ENCODE data around the gene LARGE1. TPM values are rescaled to one million over a fixed set of nuclear protein-coding genes. Genes with fewer than 3 reads are reported as not detected.

Gene LARGE1
- polyA plus RNA-seq, 4 donors, result 24.6 to 29.6 (median 26.8) TPM

DNA sequence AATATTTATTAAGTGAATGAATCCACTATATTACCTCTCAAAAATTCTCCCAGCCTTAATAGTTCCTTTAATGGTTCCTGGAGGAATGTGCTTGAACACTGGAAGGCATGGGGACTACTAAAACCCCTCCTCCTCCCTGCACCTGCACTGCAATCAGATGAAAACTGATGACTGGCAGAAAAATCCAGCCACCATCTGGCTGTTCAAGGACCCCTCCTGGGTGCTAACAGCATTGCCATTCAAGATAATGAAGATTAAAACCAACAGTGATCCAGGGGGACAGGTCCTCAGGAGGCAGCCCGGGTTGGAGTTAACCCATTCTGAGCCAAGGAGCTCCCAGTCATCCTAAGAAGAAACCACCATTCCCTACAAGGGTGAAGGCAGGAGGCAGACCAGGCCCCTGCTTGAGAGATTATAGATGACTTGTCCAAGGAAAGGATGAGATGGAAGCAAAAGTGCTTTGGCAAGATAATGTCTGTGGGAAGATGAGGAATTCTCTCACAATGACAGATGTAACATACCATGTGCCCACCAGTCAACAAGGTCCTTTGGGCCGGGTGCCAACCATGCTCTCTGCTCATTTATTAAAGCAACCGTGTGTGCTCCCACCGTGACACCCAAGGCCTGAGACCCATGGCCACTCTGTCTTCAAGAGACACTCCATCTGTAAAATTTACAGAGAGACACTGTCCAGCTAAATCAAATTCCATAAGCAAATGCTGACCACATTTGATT is 90.6 kb downstream of the LARGE1 start:
- no peak for DNase-seq (ENCODE audit: low read depth in 4 of 4, low spot score in 2 of 4)

DNA sequence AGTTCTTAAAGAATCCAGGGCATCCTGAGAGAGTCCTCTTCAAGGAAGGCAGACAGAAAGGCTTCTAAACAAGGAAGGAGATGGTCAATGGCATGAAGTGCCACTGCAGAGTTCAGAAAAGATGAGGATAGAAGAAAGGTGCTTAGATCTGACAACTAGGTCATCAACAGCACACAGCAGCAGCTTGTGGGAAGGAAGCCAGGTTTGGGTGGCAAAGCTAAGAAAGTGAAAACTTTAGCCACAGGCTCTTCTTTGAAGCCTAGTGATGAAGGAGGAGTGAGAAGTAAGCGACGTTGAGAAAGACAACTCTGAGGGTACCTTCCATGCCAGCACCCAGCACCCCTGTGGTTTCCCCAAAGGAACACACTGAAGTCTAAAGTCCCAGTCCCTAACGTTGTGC is 92.0 kb downstream of the LARGE1 start:
- DNase-seq (ENCODE audit: low read depth in 4 of 4, low spot score in 2 of 4), result no peak

GRCh38 chr22:33825761-33826160 is 94.5 kb downstream of the LARGE1 start:
- DNase-seq (ENCODE audit: low read depth in 4 of 4, low spot score in 2 of 4), result no peak

GRCh38 chr22:33823552-33823951 is 96.7 kb downstream of the LARGE1 start:
- no peak for DNase-seq (ENCODE audit: low read depth in 4 of 4, low spot score in 2 of 4)

- no peak for DNase-seq (ENCODE audit: low read depth in 4 of 4, low spot score in 2 of 4)
Observed at GRCh38 chr22:33821290-33821689, 99.0 kb downstream of the LARGE1 start.

DNA sequence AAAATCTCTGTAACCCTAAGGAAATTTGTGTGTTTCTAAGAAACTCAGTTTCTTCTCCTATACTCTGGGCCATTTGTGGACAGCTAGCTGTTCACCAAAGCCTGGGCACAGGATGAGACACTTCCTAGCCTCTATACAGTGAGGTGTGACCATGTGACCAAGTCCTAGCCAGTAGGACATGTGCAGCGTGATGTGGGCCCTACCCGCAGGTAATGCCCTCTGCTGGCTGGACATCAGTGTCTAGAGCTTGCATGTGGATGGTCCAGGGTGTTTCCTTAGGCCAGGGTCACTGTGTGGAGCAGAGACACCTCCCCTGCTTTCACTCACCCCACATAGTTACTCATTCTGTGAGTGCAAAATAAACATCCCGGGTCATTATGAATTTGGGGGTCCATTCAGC is 100.5 kb downstream of the LARGE1 start:
- no peak for DNase-seq (ENCODE audit: low read depth in 4 of 4, low spot score in 2 of 4)

DNA sequence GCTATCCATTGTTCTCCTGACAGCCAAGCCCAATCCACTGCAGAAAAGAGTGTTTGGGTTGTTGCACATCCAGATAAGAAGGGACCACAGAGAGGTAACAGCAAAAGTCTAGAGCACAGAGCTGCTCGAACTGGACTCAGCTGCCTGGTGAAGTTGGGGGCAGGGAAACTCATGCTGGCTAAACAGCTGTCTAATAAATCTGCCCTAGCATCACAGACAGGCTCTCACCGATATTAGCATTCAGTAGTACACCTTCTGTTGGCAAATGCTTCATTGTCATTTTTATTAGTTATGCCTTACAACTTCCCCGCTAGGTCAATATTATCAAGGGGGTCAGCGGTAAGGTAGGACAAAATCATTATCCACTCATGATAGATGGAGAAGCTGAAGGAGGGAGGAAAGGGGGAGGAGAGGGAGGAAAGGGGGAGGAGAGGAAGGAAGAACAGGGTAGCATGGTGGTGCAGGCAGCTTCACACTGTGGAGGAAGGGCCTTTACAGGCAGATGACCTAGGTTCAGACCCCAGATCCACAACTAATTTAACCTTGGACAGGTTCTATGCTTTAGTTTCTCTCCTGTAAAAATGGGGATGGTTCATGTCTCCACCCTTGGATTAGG is 102.7 kb downstream of the LARGE1 start:
- no peak for DNase-seq (ENCODE audit: low read depth in 4 of 4, low spot score in 2 of 4)

DNA sequence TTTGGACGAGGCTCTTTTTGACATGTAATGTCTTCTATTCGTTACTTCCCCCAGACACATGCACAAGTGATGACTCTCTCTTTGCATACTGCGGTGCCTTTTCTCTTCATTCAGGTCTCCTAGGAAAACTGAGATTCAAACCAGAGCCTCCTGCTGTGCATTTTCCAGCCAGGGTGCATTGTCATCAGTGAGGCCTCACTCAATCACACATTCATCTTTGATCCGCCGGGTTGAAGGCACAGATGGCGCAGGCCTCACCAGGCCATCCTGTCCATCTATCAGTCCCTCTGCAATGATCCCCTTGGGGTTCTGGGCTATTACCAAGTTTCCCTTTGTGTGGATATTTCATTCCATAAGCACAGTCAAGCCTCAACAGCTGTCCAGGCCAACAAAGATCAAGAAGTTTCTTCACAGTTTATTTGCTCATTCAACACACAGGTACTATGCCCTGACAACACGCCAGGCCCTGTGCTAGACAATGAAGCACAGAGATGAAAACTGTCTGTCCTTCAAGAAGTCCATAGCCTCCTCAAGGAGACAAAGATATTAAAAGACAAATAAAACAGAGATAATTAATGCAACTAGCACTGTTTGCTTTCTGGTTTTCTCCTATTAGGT is 107.8 kb downstream of the LARGE1 start:
- no peak for DNase-seq (ENCODE audit: low read depth in 4 of 4, low spot score in 2 of 4)

GRCh38 chr22:33811686-33812085 is 108.6 kb downstream of the LARGE1 start:
- DNase-seq (ENCODE audit: low read depth in 4 of 4, low spot score in 2 of 4), result no peak

GRCh38 chr22:33811208-33811607 is 109.1 kb downstream of the LARGE1 start:
- DNase-seq (ENCODE audit: low read depth in 4 of 4, low spot score in 2 of 4), result no peak

DNA sequence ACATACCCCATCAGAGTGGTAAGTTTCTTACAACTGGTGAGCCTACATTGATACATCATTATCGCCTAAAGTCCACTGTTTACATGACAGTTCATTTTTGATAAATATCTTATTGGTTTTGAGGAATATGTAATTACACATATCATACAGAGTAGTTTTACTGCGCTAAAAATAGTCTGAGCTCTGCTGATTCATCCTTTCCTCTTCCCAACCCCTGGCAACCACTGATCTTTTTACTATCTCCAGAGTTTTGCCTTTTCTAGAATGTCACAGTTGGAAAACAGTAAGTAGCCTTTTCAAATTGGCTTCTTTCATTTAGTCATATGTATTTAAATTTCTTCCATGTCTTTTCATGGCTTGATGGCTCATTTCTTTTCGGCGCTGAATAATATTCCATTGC is 112.8 kb downstream of the LARGE1 start:
- no peak for DNase-seq (ENCODE audit: low read depth in 4 of 4, low spot score in 2 of 4)

GRCh38 chr22:33806191-33806590 is 114.1 kb downstream of the LARGE1 start:
- DNase-seq (ENCODE audit: low read depth in 4 of 4, low spot score in 2 of 4), result no peak

DNA sequence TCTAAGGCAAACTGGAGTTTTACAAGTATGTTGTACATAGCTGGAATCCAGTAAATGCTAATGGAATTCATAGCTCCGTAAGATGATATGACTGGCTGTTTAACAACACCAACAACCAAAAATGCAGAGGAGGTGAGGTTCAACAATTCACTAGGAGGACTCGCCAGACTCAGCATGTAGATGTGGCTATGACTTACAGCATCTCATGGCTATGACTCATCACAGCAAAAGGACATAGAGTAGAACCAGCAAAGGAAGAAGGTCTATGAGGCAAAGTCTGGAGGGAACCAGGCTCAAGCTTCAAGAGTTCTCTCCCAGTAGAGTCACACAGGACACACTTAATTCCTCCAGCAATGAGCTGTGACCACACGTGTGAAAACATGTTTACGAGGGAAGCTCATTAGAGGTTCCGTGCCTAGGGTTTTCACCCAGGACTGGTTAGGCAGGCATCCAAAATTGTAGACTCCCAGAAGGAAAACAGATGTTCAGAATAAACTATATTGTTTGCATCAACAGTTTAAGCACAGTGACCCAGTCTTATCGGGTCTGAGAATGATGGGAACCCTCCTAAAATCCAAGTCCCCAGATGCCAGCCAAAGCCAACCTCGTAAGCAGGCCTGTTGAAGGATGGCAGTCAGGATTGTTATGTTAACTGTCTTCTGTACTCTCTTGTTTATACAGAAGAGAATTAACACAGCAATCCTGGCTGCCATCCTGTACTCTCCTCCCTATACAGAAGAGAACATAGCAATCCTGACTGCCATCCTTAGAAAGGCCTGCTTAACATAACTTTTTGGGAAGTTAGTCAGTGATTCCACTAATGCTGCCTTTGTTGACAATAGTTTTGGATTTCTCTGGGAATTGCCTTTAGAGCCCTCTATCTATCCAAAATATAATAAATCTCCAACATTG is 116.6 kb downstream of the LARGE1 start:
- DNase-seq (ENCODE audit: low read depth in 4 of 4, low spot score in 2 of 4), result no peak

DNA sequence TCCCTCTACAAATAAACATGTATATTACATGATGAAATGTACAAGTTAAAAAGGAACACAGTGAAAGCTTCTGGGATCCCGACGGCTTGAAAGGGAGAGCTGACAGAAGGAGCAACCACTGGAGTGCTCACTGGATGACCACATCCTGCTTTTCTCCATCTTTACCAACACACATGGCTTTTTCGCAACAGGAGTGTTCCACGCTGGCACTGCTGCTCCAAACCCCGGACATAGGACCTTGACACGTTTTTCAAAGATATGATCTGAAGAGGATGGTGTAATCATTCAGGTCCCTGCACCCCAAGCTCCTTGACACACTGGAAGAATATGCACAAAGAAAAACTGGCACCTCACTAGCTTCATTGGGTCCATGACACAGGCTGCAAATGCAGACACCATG is 121.9 kb downstream of the LARGE1 start:
- DNase-seq (ENCODE audit: low read depth in 4 of 4, low spot score in 2 of 4), result no peak

DNA sequence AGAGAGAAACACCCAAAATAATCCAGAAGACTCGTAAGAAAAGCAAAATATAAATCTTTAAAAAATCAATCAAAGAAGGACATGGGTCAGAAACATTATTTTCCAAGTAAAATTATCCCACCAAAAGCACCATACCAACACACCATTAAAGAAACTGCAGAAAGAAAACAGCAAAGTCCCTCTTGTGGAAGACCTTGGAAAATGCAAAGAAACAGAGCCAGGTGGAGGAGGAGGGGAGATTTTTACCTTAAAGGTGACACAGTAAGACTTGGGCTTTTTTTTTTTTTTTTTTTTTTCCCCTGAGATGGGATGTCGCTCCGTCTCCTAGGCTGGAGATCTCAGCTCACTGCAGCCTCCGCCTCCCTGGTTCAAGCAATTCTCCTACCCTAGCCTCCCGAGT is 123.8 kb downstream of the LARGE1 start:
- DNase-seq (ENCODE audit: low read depth in 4 of 4, low spot score in 2 of 4), result no peak

DNA sequence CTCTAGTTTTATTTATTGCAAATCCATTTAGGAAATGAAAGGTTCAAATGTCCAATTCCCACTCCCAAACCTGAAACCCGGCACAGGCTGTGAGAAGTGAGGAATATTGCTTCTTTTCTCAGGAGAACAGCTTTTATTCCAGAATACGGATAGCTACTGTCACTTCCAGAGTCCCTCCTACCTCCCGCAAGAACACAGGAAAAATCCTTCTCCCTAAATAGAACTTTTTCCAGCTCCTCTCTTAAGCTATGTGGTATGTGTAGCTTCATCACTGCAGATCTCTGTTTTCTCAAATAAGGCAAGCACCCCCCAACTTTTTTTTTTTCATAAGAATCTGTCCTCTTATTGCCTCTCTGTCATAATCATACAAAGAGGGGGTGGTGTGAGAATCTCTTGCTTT is 126.8 kb downstream of the LARGE1 start:
- no peak for DNase-seq (ENCODE audit: low read depth in 4 of 4, low spot score in 2 of 4)

- peak in 1 of 4 donors; percentile 37 for DNase-seq (ENCODE audit: low read depth in 4 of 4, low spot score in 2 of 4)
Observed at GRCh38 chr22:33792832-33793231, 127.4 kb downstream of the LARGE1 start.

DNA sequence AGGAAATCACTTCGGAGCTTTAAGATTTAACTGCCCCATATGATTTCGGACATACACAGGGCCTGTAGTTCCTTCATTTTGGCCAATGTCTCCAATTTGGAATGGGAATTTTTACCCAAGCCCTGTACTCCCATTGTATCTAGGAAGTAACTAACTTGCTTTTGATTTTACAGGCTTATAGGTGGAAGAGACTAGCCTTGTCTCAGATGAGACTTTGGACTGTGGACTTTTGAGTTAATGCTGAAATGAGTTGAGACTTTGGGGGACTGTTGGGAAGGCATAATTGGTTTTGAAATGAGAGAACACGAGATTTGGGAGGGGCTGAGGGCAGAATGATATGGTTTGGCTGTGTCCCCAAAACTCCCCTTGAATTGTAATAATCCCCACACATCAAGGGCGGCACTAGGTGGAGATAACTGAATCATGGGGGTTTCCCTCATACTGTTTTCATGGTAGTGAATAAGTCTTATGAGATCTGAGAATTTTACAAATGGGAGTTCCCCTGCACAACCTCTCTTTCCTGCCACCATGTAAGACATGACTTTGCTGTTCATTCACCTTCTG is 130.5 kb downstream of the LARGE1 start:
- DNase-seq (ENCODE audit: low read depth in 4 of 4, low spot score in 2 of 4), result no peak

GRCh38 chr22:33788927-33789326 is 131.3 kb downstream of the LARGE1 start:
- DNase-seq (ENCODE audit: low read depth in 4 of 4, low spot score in 2 of 4), result no peak

DNA sequence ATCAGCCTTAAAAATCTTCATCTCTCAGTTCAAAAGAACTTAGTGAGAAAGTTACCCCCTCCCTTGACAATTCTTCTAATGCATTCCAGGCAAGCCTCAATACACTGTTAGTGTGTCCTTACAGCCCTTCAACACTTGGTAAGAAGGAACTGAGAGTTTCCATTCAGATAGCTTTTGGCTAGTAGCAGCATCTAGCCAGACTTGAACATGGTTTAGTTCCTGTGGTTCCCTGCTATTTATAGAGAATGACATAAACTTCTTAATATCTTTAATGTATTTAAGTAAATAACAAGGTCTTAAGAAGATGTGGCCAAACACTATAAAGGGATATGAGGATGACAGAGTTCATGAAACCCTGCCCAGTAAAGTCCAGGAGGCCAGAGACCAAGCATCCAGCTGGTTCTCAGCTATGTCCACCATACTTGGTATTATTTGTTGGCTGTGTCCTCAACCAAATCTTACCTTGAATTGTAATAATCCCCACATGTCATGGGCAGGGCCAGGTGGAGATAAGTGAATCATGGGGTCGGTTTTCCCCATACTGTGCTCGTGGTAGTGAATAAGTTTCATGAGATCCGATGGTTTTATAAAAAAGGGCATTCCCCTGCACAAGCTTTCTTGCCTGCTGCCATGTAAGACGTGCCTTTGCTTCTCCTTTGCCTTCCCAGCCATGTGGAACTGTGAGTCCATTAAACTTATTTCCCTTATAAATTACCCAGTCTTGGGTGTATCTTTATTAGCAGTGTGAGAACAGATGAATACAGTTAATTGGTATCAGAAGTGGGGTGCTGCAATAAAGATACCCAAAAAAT is 132.4 kb downstream of the LARGE1 start:
- DNase-seq (ENCODE audit: low read depth in 4 of 4, low spot score in 2 of 4), result no peak

Data from left renal cortex interstitium (tissue), 4 donors.